ENCODE data around the gene CIB4.

CIB4 gene

GRCh38 chr2:26533661-26534060 is 107.5 kb downstream of the CIB4 start:
- TF ChIP-seq EP300 (IDR thresholded peaks at IDR 0.05; ENCODE audit: borderline replicate concordance) (no peak), YY1 (IDR thresholded peaks at IDR 0.05; ENCODE audit: low read depth) (no peak), CEBPB (IDR thresholded peaks at IDR 0.05) (no peak), EGR1 (IDR thresholded peaks at IDR 0.05) (no peak), FOXM1 (IDR thresholded peaks at IDR 0.05; ENCODE audit: borderline replicate concordance, low read depth) (no peak), TCF12 (IDR thresholded peaks at IDR 0.05; ENCODE audit: low read depth) (no peak), ZBTB7A (IDR thresholded peaks at IDR 0.05; ENCODE audit: low read depth) (no peak), RAD21 (IDR thresholded peaks at IDR 0.05; ENCODE audit: low read depth) (no peak)

GRCh38 chr2:26532301-26533250 is 108.6 kb downstream of the CIB4 start:
- TF ChIP-seq MAX (IDR thresholded peaks at IDR 0.05) (no peak), CREB1 (IDR thresholded peaks at IDR 0.05; ENCODE audit: low read depth) (no peak), EGR1 (IDR thresholded peaks at IDR 0.05) (no peak), USF1 (IDR thresholded peaks at IDR 0.05) (no peak), NFIC (IDR thresholded peaks at IDR 0.05) (no peak), REST (IDR thresholded peaks at IDR 0.05; ENCODE audit: low read depth) (no peak), ZBTB7A (IDR thresholded peaks at IDR 0.05; ENCODE audit: low read depth) (no peak), TCF12 (IDR thresholded peaks at IDR 0.05; ENCODE audit: low read depth) (no peak), RAD21 (IDR thresholded peaks at IDR 0.05; ENCODE audit: low read depth) (no peak), TAF1 (IDR thresholded peaks at IDR 0.05; ENCODE audit: low read depth) (no peak), CEBPB (IDR thresholded peaks at IDR 0.05) (no peak), FOXM1 (IDR thresholded peaks at IDR 0.05; ENCODE audit: borderline replicate concordance, low read depth) (no peak), EP300 (IDR thresholded peaks at IDR 0.05; ENCODE audit: borderline replicate concordance) (no peak), YY1 (IDR thresholded peaks at IDR 0.05; ENCODE audit: low read depth) (no peak), TEAD4 (IDR thresholded peaks at IDR 0.05) (no peak)
